ENCODE results near the gene CA9.

The CA9 gene

GRCh38 chr9:35675204-35675603 is 1.5 kb downstream of the CA9 start:
- in situ Hi-C loops (cut with MboI; ENCODE audit: low sequenced_read_pairs) = no loop called here

GRCh38 chr9:35675732-35676392 is 2.1 kb downstream of the CA9 start:
- in situ Hi-C loops (cut with MboI; ENCODE audit: low sequenced_read_pairs) = no loop called here

GRCh38 chr9:35679091-35679490 is 5.4 kb downstream of the CA9 start:
- in situ Hi-C loops (cut with MboI; ENCODE audit: low sequenced_read_pairs) = no loop called here

GRCh38 chr9:35679766-35680330 is 6.1 kb downstream of the CA9 start:
- in situ Hi-C loops (cut with MboI; ENCODE audit: low sequenced_read_pairs) = no loop called here

DNA sequence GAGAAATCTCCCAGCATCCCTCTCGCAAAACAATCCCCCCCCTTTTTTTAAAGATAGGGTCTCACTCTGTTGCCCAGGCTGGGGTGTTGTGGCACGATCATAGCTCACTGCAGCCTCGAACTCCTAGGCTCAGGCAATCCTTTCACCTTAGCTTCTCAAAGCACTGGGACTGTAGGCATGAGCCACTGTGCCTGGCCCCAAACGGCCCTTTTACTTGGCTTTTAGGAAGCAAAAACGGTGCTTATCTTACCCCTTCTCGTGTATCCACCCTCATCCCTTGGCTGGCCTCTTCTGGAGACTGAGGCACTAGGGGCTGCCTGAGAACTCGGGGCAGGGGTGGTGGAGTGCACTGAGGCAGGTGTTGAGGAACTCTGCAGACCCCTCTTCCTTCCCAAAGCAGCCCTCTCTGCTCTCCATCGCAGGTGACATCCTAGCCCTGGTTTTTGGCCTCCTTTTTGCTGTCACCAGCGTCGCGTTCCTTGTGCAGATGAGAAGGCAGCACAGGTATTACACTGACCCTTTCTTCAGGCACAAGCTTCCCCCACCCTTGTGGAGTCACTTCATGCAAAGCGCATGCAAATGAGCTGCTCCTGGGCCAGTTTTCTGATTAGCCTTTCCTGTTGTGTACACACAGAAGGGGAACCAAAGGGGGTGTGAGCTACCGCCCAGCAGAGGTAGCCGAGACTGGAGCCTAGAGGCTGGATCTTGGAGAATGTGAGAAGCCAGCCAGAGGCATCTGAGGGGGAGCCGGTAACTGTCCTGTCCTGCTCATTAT is 6.8 kb downstream of the CA9 start:
- in situ Hi-C loops (cut with MboI; ENCODE audit: low sequenced_read_pairs) = no loop called here

DNA sequence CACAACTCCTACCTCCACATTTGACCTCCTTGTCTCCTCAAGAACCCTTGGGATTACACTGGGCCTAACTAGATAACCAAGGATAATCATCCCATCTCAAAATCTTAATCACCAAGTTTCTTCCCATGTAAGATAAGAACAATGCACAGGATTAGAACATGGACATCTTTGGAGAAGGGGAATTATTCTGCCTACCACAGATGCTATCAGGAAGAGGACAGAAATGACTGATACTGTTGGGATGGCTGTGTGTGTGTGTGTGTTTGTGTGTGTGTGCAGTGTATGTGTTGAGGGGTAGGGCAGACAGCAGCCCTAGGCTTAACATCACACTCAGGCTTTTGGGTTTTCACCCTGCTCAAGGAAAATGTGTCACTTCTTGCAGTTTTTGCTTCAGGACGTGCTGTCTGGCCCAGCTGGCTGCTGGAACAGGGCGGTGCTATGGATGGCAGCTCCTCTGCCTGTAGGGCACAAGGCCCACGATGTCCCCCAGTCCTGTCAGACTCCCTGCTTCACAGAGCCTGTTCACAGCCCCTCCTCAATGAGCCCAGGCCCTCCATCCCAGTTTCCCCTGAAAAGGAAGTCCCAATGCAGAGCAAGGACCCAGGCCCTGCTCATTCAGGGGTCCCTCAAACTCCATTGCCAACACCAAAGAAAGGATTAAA is 7.7 kb downstream of the CA9 start:
- in situ Hi-C loops (cut with MboI; ENCODE audit: low sequenced_read_pairs) = no loop called here

- in situ Hi-C loops (cut with MboI; ENCODE audit: low sequenced_read_pairs) = no loop called here
Observed at GRCh38 chr9:35682051-35682450, 8.3 kb downstream of the CA9 start.

DNA sequence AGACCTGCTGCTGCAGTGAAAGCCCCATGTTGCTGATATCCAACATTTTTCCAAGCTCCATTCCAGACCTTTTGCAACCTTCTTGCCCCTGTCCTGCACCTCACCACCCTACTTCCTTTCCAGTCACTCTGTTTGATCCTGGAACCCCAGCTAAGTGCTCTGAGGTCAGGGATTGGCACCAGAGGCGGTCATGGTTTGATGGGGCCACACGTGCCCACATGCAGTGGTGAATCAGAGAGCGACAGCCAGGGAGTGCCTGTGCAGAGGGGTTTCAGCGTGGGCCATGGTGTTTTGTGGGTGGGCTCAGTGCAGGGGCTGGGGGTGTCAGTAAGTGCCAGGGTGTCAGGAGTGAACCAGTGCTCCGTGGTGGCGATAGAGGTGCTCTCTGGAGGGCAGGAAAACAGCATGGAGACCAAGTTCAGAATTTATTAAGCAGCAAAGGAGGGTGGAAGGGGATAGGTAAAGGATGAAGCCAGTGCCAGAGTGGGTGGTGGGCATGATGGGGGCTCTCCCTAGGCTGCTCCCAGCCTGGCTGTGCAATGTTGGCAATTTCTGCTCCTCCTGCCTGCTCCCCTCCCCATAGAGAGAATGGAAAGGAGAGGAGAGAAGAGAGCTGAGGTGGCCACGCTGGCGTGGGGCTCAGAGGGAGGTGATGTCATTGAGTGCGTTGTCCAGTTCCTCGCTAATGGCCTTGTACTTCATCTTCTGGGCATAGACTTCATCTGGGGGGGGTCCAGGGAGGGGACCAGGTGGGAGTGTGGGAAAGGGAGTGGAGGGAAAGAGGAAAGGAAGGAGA is 9.0 kb downstream of the CA9 start:
- in situ Hi-C loops (cut with MboI; ENCODE audit: low sequenced_read_pairs) = no loop called here

- in situ Hi-C loops (cut with MboI; ENCODE audit: low sequenced_read_pairs) = no loop called here
Observed at GRCh38 chr9:35683323-35683722, 9.6 kb downstream of the CA9 start.

DNA sequence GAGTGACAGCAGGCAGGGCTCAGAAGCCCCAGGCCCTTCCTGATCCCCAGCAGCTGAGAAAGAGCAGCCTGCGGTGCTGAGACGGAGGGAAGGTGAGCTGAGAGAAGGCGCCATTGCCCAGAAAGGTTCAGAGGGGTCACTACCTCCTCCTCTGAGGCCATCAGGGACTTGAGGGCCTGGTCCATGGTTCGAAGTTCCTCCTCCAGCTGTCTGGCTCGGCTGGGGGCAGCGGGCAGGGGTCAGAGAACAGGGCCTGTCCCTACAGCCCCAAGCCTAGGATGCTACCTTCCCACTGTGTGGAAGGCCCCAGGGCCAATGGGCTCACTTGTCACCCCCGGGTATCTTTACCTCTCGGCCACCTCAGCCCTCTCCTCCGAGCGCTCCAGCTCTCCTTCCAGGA is 11.2 kb downstream of the CA9 start:
- in situ Hi-C loops (cut with MboI; ENCODE audit: low sequenced_read_pairs) = no loop called here

GRCh38 chr9:35685506-35685905 is 11.8 kb downstream of the CA9 start:
- in situ Hi-C loops (cut with MboI; ENCODE audit: low sequenced_read_pairs) = no loop called here

- in situ Hi-C loops (cut with MboI; ENCODE audit: low sequenced_read_pairs) = no loop called here
Observed at GRCh38 chr9:35686222-35687203, 12.8 kb downstream of the CA9 start.

DNA sequence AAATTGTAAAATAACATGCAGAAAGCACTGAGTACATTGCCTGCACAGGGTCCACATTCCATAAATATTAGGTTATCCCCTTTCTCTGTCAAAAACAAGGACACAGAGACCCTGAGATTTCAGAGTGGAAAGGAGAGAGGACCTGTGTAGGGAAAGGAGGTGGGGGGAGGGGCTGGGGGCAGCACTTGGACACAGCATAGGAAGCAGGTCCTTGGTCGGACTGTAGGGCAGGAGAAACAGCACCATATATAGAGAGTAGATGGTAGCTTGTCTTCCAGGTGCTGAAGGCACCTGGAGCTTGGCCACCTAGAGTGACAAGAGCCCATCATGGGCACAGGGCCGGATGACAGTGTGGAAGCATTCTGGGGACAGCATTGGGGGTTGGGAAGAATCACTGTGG is 13.6 kb downstream of the CA9 start:
- in situ Hi-C loops (cut with MboI; ENCODE audit: low sequenced_read_pairs) = no loop called here

- in situ Hi-C loops (cut with MboI; ENCODE audit: low sequenced_read_pairs) = no loop called here
Observed at GRCh38 chr9:35687972-35688557, 14.3 kb downstream of the CA9 start.

- in situ Hi-C loops (cut with MboI; ENCODE audit: low sequenced_read_pairs) = no loop called here
Observed at GRCh38 chr9:35688558-35689541, 15.1 kb downstream of the CA9 start.

GRCh38 chr9:35689542-35690293 is 16.0 kb downstream of the CA9 start, which contains the start of gene TPM2:
Gene TPM2, minus strand, starts transcription at chr9:35689925. Its CDS starts 108 bp downstream, at chr9:35689817.
- in situ Hi-C loops (cut with MboI; ENCODE audit: low sequenced_read_pairs) = no loop called here

- in situ Hi-C loops (cut with MboI; ENCODE audit: low sequenced_read_pairs) = no loop called here
Observed at GRCh38 chr9:35690294-35690613, 16.5 kb downstream of the CA9 start.
